ENCODE data around the gene DCAKD.

GRCh38 chr17:45005700-45006099 is 45.7 kb downstream of the DCAKD start:
- TF ChIP-seq TARDBP (IDR thresholded peaks at IDR 0.05) = no peak
- no peak for TF ChIP-seq ZNF384 (IDR thresholded peaks at IDR 0.05)
- TF ChIP-seq BHLHE40 (IDR thresholded peaks at IDR 0.05; ENCODE audit: borderline replicate concordance) = no peak
- no peak for TF ChIP-seq NFRKB (IDR thresholded peaks at IDR 0.05)
- TF ChIP-seq LEF1 (IDR thresholded peaks at IDR 0.05; ENCODE audit: borderline replicate concordance) = no peak
- TF ChIP-seq PKNOX1 (IDR thresholded peaks at IDR 0.05) = no peak
- TF ChIP-seq HDGF (IDR thresholded peaks at IDR 0.05; ENCODE audit: borderline replicate concordance) = no peak
- TF ChIP-seq FOXM1 (IDR thresholded peaks at IDR 0.05; ENCODE audit: borderline replicate concordance) = no peak
- no peak for TF ChIP-seq SUZ12 (IDR thresholded peaks at IDR 0.05)
- TF ChIP-seq L3MBTL2 (conservative IDR thresholded peaks at IDR 0.05) = no peak
- TF ChIP-seq SP1 (IDR thresholded peaks at IDR 0.05) = no peak
- no peak for TF ChIP-seq ARNT (IDR thresholded peaks at IDR 0.05)

All from HEK293T (cell line).